NCI-H2227 treated with DMSO at 0.1 percent for 48 hours (cell line): ENCODE measurements around the gene TFAM.

Source experiments
- DNase-seq: peaks from one replicate; lab custom pipeline; 2025; lab: John Stamatoyannopoulos, UW

Gene TFAM

GRCh38 chr10:58433571-58433970 is 48.4 kb downstream of the TFAM start:
- DNase-seq: no peak

- DNase-seq: no peak
These were observed 50.2 kb downstream of the TFAM start for GRCh38 chr10:58435297-58435985.

GRCh38 chr10:58436071-58436470 is 50.9 kb downstream of the TFAM start:
- DNase-seq: no peak

DNA sequence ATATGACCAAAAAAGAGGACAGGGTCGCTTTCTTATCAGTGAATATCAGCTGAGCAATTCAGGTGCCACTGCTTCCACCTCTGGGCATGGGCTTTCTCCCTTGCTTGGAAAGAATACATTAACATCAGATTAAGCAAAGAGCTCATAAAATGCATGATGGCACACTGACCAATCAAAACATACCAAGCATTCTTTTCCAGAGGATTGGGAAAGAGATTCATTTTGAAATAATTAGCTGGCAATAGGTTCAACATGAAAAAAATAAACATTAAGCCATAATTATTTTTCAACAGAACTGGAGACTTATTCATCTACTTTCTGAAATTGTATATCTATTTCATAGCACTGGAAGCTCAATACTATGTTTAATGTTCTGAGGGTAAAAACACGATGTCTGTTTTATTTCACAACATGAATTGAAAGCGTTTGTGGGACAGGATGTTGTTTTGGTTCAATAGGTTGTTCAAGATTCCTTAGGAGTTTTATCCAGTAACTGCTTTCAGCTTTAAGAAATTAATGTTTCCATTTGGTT is 53.2 kb downstream of the TFAM start:
- DNase-seq: no peak

DNA sequence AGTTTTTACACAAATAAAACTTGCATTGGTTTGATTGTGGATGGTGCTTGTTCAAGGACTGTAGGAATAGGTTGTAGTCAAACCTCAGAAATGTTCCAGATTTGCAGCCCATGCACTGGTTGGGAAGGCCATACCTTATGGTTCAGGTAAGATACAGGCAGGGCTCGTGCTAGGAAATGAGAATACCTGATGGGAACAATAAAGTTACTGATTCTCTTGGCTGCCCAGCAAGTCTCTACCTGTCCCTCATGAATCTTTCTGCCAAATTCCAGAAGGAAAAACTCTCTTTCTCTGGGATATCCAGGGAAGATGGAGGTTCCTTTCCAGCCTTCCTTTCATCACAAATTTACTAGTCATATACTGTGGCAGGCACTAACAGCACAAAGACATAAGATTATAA is 53.8 kb downstream of the TFAM start:
- DNase-seq: no peak

- DNase-seq: no peak
These were observed 54.6 kb downstream of the TFAM start for GRCh38 chr10:58439632-58440364.

DNA sequence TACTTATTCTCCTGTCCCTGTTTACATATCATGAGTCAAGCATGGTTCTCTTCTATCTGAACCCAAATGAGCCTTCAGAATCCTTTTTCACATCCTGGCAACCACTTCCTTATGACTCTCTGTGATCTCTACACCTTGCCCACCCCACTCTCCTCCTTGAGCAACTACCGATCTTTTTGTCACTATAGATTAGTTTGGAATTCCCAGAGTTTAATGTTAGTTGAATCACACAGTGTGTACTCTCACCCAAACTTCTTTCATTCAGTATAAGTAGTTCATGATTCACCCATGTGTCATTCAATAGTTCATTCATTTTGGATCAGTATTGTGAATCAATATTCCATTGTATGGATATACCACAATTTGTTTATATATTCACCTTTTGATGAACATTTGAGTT is 55.3 kb downstream of the TFAM start:
- DNase-seq: no peak

- no peak for DNase-seq
These were observed 59.1 kb downstream of the TFAM start for GRCh38 chr10:58444321-58444720.

GRCh38 chr10:58444876-58445275 is 59.7 kb downstream of the TFAM start:
- no peak for DNase-seq

DNA sequence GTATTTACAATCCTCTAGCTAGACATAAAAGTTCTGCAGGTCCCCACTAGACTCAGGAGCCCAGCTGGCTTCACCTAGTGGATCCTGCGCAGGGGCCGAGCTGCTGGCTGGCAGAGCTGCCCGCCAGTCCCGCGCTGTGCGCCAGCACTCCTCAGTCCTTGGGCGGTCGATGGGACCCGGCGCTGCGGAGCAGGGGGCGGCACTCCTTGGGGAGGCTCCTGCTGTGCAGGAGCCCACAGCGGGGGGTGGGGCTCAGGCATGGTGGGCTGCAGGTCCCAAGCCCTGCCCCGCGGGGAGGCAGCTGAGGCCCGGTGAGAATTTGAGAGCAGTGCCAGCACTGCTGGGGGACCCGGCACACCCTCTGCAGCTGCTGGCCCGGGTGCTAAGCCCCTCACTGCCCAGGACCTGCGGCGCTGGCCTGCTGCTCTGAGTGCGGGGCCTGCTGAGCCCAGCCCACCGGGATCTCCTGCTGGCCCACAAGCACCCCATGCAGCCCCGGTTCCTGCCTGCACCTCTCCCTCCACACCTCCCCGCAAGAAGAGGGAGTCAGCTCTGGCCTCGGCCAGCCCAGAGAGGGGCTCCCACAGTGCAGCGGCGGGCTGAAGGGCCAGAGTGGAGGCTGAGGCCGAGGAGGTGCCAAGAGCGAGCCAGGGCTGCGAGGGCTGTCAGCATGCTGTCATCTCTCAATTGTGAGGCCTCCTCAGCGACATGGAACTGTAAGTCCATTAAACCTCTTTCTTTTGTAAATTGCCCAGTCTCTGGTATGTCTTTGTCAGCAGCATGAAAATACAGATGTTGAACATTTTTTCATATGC is 63.1 kb downstream of the TFAM start:
- DNase-seq: no peak
